Astrocyte (in vitro differentiated cells and primary cell): ENCODE data around the gene IQCH. TPM values are rescaled to one million over a fixed set of nuclear protein-coding genes. Genes with fewer than 3 reads are reported as not detected.

Experiments used
- DNase-seq: peaks from one replicate; pipeline ENCODE4 v3.0.0-alpha.2; 2010; ENCODE audit warnings: low read depth
- FAIRE-seq: peaks from 2 replicates; lab custom pipeline; 2011; peaks lifted over from hg19 to GRCh38; lab: Jason Lieb, UNC
- H2AFZ ChIP-seq: 2 replicates; pipeline ENCODE4 v1.6.0; 2012; ENCODE audit warnings: low read depth, low read length, inconsistent platforms
- H3K27ac ChIP-seq: 2 replicates; pipeline ENCODE4 v1.5.1; 2011; ENCODE audit warnings: low read depth, low read length, inconsistent platforms
- H3K27me3 ChIP-seq: 2 replicates; pipeline ENCODE4 v1.6.0; 2011; ENCODE audit warnings: low read length, inconsistent platforms; ENCODE audit not compliant: insufficient read depth
- H3K36me3 ChIP-seq: 2 replicates; pipeline ENCODE4 v1.5.1; 2011; ENCODE audit warnings: low read length, inconsistent platforms; ENCODE audit not compliant: insufficient read depth
- H3K4me1 ChIP-seq: 2 replicates; pipeline ENCODE4 v1.5.1; 2011; ENCODE audit warnings: low read length, inconsistent platforms; ENCODE audit not compliant: insufficient read depth
- H3K4me2 ChIP-seq: 2 replicates; pipeline ENCODE4 v1.6.0; 2012; ENCODE audit warnings: low read length, inconsistent platforms
- H3K4me3 ChIP-seq: 2 replicates; pipeline ENCODE4 v1.5.1; 2011; ENCODE audit warnings: low read depth, mild to moderate bottlenecking, low read length, inconsistent platforms; ENCODE audit not compliant: insufficient read depth
- H3K79me2 ChIP-seq: 2 replicates; pipeline ENCODE4 v1.6.0; 2012; ENCODE audit warnings: mild to moderate bottlenecking, low read length, inconsistent platforms; ENCODE audit not compliant: insufficient read depth
- H3K9ac ChIP-seq: 2 replicates; pipeline ENCODE4 v1.6.0; 2012; ENCODE audit warnings: mild to moderate bottlenecking, low read length, inconsistent platforms
- H3K9me3 ChIP-seq: 2 replicates; pipeline ENCODE4 v1.5.1; 2012; ENCODE audit warnings: low read depth, mild to moderate bottlenecking, low read length, inconsistent platforms; ENCODE audit not compliant: insufficient read depth
- H4K20me1 ChIP-seq: 2 replicates; pipeline ENCODE4 v1.6.0; 2012; ENCODE audit warnings: low read length, inconsistent platforms; ENCODE audit not compliant: insufficient read depth
- H3K27ac Mint-ChIP-seq: one replicate; pipeline ENCODE4 v1.8.0; 2021; ENCODE audit warnings: mild to moderate bottlenecking, mixed read lengths; ENCODE audit not compliant: unreplicated experiment
- H3K27me3 Mint-ChIP-seq: one replicate; pipeline ENCODE4 v1.8.0; 2021; ENCODE audit warnings: low read depth, mixed read lengths; ENCODE audit not compliant: unreplicated experiment
- H3K36me3 Mint-ChIP-seq: one replicate; pipeline ENCODE4 v1.8.0; 2021; ENCODE audit warnings: low read depth, mixed read lengths; ENCODE audit not compliant: unreplicated experiment
- H3K4me1 Mint-ChIP-seq: one replicate; pipeline ENCODE4 v1.8.0; 2021; ENCODE audit warnings: low read depth, mixed read lengths; ENCODE audit not compliant: unreplicated experiment
- H3K4me3 Mint-ChIP-seq: one replicate; pipeline ENCODE4 v1.8.0; 2021; ENCODE audit warnings: mild to moderate bottlenecking, moderate library complexity, mixed read lengths; ENCODE audit not compliant: unreplicated experiment
- H3K9me3 Mint-ChIP-seq: one replicate; pipeline ENCODE4 v1.8.0; 2021; ENCODE audit warnings: mild to moderate bottlenecking, mixed read lengths; ENCODE audit not compliant: unreplicated experiment
- EZH2 ChIP-seq: IDR thresholded peaks from 2 replicates; pipeline ENCODE4 v1.6.1; 2012; ENCODE audit warnings: mild to moderate bottlenecking, low read length, inconsistent platforms; ENCODE audit not compliant: insufficient read depth
- total RNA-seq: library from RNA; stranded (reverse); gene quantifications from 2 replicates; pipeline ENCODE4 v1.2.1, GENCODE V29; 2021
- TF ChIP-seq, protein P1 (sequence below): IDR thresholded peaks from 2 replicates; pipeline ENCODE4 v1.5.1; 2011; ENCODE audit warnings: low read depth, mild to moderate bottlenecking, inconsistent platforms, low read length, moderate library complexity; ENCODE audit not compliant: insufficient read depth

Gene IQCH
- total RNA-seq, 1 donor from 2014 or later, result 2.7 TPM

DNA sequence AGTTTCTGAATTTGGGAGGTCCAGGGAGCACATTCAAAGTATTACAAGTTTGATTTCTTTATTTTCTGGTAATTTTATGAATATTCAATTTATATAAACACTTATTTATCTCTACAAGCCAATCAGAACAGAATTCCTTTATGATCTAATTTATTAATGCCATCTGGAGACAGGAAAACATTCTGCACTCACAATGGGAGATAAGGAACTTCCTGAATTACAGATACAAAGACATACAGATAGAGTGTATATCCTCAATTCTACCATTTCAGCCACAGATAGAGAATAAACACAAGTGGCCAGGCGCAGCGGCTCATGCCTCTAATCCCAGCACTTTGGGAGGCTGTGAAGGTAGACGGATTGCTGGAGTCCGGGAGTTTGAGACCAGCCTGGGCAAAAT lies 86.0 kb downstream of the IQCH start:
- DNase-seq, result no peak
- Histone ChIP-seq H3K4me1 (no peaks in the 10 kb centered on the region), H3K79me2 (no peaks in the 10 kb centered on the region), H3K9ac (no peak overlapping the region), H4K20me1 (no peaks in the 10 kb centered on the region), H3K36me3 (no peaks in the 10 kb centered on the region), H3K4me2 (no peak overlapping the region), H2AFZ (no peak overlapping the region), H3K27ac (no peak overlapping the region), H3K27me3 (no peaks in the 10 kb centered on the region), H3K4me3 (no peak overlapping the region), H3K9me3 (no peaks in the 10 kb centered on the region)
- H3K27ac Mint-ChIP-seq, result no peak overlapping the region
- no peak overlapping the region for H3K4me3 Mint-ChIP-seq
- TF ChIP-seq, protein P1, sequence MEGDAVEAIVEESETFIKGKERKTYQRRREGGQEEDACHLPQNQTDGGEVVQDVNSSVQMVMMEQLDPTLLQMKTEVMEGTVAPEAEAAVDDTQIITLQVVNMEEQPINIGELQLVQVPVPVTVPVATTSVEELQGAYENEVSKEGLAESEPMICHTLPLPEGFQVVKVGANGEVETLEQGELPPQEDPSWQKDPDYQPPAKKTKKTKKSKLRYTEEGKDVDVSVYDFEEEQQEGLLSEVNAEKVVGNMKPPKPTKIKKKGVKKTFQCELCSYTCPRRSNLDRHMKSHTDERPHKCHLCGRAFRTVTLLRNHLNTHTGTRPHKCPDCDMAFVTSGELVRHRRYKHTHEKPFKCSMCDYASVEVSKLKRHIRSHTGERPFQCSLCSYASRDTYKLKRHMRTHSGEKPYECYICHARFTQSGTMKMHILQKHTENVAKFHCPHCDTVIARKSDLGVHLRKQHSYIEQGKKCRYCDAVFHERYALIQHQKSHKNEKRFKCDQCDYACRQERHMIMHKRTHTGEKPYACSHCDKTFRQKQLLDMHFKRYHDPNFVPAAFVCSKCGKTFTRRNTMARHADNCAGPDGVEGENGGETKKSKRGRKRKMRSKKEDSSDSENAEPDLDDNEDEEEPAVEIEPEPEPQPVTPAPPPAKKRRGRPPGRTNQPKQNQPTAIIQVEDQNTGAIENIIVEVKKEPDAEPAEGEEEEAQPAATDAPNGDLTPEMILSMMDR, result no peak
- TF ChIP-seq EZH2, result no peak
- FAIRE-seq, result no peak
- peaks cover 10% of the 10 kb centered on the region for H3K9me3 Mint-ChIP-seq
- H3K27me3 Mint-ChIP-seq, result no peaks in the 10 kb centered on the region
- H3K4me1 Mint-ChIP-seq, result no peaks in the 10 kb centered on the region
- no peaks in the 10 kb centered on the region for H3K36me3 Mint-ChIP-seq

- TF ChIP-seq, protein P1, result no peak
- no peak for TF ChIP-seq EZH2
- Mint-ChIP-seq H3K36me3 (no peaks in the 10 kb centered on the region), H3K9me3 (peaks cover 10% of the 10 kb centered on the region), H3K27ac (no peak overlapping the region), H3K4me3 (no peak overlapping the region), H3K27me3 (no peaks in the 10 kb centered on the region), H3K4me1 (no peaks in the 10 kb centered on the region)
- Histone ChIP-seq H3K4me3 (no peak overlapping the region), H3K4me2 (no peak overlapping the region), H3K27me3 (no peaks in the 10 kb centered on the region), H3K27ac (no peak overlapping the region), H3K36me3 (no peaks in the 10 kb centered on the region), H2AFZ (no peak overlapping the region), H3K9me3 (no peaks in the 10 kb centered on the region), H3K4me1 (no peaks in the 10 kb centered on the region), H3K9ac (no peak overlapping the region), H3K79me2 (no peaks in the 10 kb centered on the region), H4K20me1 (no peaks in the 10 kb centered on the region)
- FAIRE-seq (no peak), DNase-seq (no peak)
Observed at GRCh38 chr15:67341539-67341938, 87.0 kb downstream of the IQCH start.

GRCh38 chr15:67343206-67343605 lies 88.6 kb downstream of the IQCH start:
- Histone ChIP-seq H3K4me1 (no peaks in the 10 kb centered on the region), H3K27ac (no peak overlapping the region), H3K9ac (no peak overlapping the region), H2AFZ (no peak overlapping the region), H3K4me2 (no peak overlapping the region), H4K20me1 (no peaks in the 10 kb centered on the region), H3K79me2 (no peaks in the 10 kb centered on the region), H3K27me3 (no peaks in the 10 kb centered on the region), H3K36me3 (no peaks in the 10 kb centered on the region), H3K9me3 (no peaks in the 10 kb centered on the region), H3K4me3 (no peak overlapping the region)
- Mint-ChIP-seq H3K4me1 (no peaks in the 10 kb centered on the region), H3K27me3 (no peaks in the 10 kb centered on the region), H3K4me3 (no peak overlapping the region), H3K36me3 (peaks cover 1% of the 10 kb centered on the region), H3K27ac (no peak overlapping the region), H3K9me3 (peaks cover 12% of the 10 kb centered on the region)
- no peak for FAIRE-seq
- DNase-seq, result no peak
- TF ChIP-seq EZH2, result no peak
- TF ChIP-seq, protein P1, result no peak
